Thyroid gland (tissue), 4 donors: Measurements from ENCODE around the gene NPHP4. TPM values are rescaled to one million over a fixed set of nuclear protein-coding genes. Genes with fewer than 3 reads are reported as not detected.

Source experiments
- DNase-seq, 2 donors: peaks; one replicate each; pipeline ENCODE4 v3.0.0-alpha.2; 2019
- H3K27ac ChIP-seq, 3 donors: fragments of 200-600 bp; sonication (generic); 1 replicate in 2 of 3; 2 replicates in 1 of 3; pipeline ENCODE4 v1.5.1; 2016 to 2019; ENCODE audit warnings: mild to moderate bottlenecking in 1 of 3, moderate library complexity in 1 of 3
- H3K27me3 ChIP-seq: fragments of 200-600 bp; sonication (generic); one replicate; pipeline ENCODE4 v1.5.1; 2019
- H3K36me3 ChIP-seq, 2 donors: fragments of 200-600 bp; sonication (generic); one replicate each; pipeline ENCODE4 v1.5.1; 2016 to 2019
- H3K4me1 ChIP-seq, 2 donors: fragments of 200-600 bp; sonication (generic); one replicate each; pipeline ENCODE4 v1.5.1; 2017 to 2019
- H3K4me3 ChIP-seq, 3 donors: fragments of 200-600 bp; sonication (generic); replicated peaks in 1 of 3; 1 replicate in 2 of 3; 2 replicates in 1 of 3; pipeline ENCODE4 v1.5.1; 2016; ENCODE audit warnings: mild to moderate bottlenecking in 1 of 3
- H3K9me3 ChIP-seq: fragments of 200-600 bp; sonication (generic); one replicate; pipeline ENCODE4 v1.5.1; 2017
- POLR2A ChIP-seq, 2 donors: fragments of 450-650 bp; IDR thresholded peaks; one replicate each; pipeline ENCODE4 v1.6.1; 2017; ENCODE audit warnings: antibody characterized with exemption in 2 of 2, mild to moderate bottlenecking in 2 of 2, moderate library complexity in 1 of 2
- WGBS, 2 donors: methylation state at CpG; one replicate each; pipeline ENCODE4 v1.1.5; 2017; 5-methylcytosine and 5-hydroxymethylcytosine counted together
- intact Hi-C: fragments of 100-400 bp; cut with DNase I; formaldehyde crosslinking; loops from one replicate; pipeline ENCODE4 v1.15.1; 2023
- total RNA-seq, 4 donors: library from RNA; depleted of rRNA; stranded (reverse); fragments of >200 nt; gene quantifications; one replicate each; pipeline ENCODE4 v1.2.3, GENCODE V29; 2016
- TF ChIP-seq, protein P1 (sequence below), 6 experiments: fragments of 200-600 bp in 3 of 6; fragments of 450-650 bp in 3 of 6; sonication (generic) in 3 of 6; IDR thresholded peaks; one replicate each; pipeline ENCODE4 v1.5.1; 2016 to 2019; ENCODE audit warnings: antibody characterized with exemption in 6 of 6, mild to moderate bottlenecking in 2 of 6, inconsistent platforms in 1 of 6, moderate library complexity in 1 of 6

The NPHP4 gene
- total RNA-seq: 10 to 100 TPM; 24.3 to 48.3 (median 30.4) TPM

DNA sequence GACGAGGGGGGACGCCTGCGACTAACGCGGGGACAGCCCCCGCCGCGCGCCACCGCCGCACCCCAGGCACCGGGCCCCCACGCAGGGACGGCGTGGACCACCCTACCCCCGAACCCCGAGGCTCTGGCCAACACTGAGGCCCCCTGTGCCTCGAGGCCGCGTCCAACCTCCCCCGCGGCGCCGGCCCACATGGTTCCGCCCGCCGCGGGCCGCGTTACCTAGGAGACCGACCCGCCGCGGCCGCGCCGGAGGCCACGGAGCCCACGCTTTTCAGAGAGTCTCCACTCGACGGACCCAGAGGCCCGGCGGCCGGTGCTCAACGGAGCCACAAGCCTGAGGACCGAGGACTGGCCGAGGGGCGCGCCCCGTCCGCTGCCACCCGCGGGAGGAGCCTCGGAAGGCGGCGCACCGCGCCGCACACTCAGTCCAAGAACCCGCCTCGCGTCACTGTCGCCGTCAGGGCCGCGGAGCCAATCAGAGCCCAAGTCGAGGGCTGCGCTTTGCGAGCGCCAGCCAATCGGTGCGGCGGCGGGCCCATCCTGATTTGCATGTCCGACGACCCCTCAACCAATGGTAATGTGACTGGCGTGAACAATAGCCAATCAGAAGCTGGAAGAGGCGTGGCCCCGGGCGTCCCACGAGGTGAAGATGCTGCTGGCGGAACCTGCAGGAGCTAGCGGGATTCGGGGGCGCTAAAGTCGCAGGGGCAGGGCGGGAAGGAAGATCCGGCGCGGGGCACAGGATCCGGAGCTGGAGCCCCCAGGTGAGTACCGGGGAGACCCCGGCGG, at the start of gene NPHP4:
Gene NPHP4, minus strand, starts transcription at position 400 of the 788 bp plus-strand sequence. CDS start 6,136 bp downstream, outside the sequence.
- Histone ChIP-seq H3K27me3 (no peaks in the 10 kb centered on the region), H3K4me1 (peaks cover 16 to 19% of the 10 kb centered on the region in 2 donors), H3K27ac (peak within 1 kb of the TSS; percentile 77 to 94 (median 92)), H3K36me3 (no peaks in the 10 kb centered on the region), H3K9me3 (no peaks in the 10 kb centered on the region), H3K4me3 (peak within 1 kb of the TSS; percentile 54 to 90 (median 80))
- intact Hi-C loops: no loop called here
- peak; percentile 100 for DNase-seq
- TF ChIP-seq, protein P1, sequence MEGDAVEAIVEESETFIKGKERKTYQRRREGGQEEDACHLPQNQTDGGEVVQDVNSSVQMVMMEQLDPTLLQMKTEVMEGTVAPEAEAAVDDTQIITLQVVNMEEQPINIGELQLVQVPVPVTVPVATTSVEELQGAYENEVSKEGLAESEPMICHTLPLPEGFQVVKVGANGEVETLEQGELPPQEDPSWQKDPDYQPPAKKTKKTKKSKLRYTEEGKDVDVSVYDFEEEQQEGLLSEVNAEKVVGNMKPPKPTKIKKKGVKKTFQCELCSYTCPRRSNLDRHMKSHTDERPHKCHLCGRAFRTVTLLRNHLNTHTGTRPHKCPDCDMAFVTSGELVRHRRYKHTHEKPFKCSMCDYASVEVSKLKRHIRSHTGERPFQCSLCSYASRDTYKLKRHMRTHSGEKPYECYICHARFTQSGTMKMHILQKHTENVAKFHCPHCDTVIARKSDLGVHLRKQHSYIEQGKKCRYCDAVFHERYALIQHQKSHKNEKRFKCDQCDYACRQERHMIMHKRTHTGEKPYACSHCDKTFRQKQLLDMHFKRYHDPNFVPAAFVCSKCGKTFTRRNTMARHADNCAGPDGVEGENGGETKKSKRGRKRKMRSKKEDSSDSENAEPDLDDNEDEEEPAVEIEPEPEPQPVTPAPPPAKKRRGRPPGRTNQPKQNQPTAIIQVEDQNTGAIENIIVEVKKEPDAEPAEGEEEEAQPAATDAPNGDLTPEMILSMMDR (IDR thresholded peaks at IDR 0.05): no peak
- TF ChIP-seq POLR2A (IDR thresholded peaks at IDR 0.05): peak in 1 of 2 donors; percentile 77
- WGBS, 2 donors: 0% methylated on average over 15 to 59 of the region's 94 CpGs

DNA sequence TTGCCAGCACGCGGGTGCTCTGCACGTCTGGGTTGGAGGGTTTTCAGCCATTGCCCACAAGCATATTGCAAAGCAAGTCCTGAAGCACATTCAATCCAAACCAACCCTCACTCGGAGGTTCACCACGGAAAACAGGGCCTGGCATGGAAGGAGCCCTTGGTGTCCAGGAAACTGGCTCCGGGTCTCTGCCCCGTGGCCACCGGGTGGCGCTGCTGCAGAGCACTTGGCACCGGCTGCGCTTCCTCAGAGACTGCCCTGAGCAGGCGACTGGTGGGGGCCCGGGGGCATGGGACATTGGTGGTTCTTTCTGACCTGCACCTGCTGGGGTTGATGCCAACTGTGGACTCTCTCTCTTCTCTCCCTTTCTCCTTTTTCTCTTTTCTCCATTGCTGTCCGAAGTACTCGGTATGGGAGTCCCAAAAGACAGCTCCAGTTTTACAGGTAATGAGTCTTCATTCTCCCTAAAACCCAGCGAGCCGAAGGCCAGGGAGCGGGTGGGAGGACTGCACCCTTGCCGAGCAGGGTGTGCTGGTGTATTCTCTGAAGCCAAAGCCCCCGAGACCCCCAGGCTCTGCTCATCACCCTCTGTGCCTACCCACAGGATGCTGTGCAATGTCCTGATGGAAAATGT, 49.3 kb upstream of the NPHP4 start:
- H3K4me1 ChIP-seq: no peaks in the 10 kb centered on the region
- H3K4me3 ChIP-seq: no peak overlapping the region
- H3K27ac ChIP-seq: no peak overlapping the region
- 64 to 73% methylated on average over 11 to 15 of the region's 20 CpGs for WGBS, 2 donors
- TF ChIP-seq, protein P1 (IDR thresholded peaks at IDR 0.05): peak in 2 of 6 experiments; percentile 19 to 28
- no peak for TF ChIP-seq POLR2A (IDR thresholded peaks at IDR 0.05)
- H3K27me3 ChIP-seq: no peaks in the 10 kb centered on the region
- H3K9me3 ChIP-seq: no peaks in the 10 kb centered on the region
- intact Hi-C loops: no loop called here
- DNase-seq: no peak
- no peaks in the 10 kb centered on the region for H3K36me3 ChIP-seq

DNA sequence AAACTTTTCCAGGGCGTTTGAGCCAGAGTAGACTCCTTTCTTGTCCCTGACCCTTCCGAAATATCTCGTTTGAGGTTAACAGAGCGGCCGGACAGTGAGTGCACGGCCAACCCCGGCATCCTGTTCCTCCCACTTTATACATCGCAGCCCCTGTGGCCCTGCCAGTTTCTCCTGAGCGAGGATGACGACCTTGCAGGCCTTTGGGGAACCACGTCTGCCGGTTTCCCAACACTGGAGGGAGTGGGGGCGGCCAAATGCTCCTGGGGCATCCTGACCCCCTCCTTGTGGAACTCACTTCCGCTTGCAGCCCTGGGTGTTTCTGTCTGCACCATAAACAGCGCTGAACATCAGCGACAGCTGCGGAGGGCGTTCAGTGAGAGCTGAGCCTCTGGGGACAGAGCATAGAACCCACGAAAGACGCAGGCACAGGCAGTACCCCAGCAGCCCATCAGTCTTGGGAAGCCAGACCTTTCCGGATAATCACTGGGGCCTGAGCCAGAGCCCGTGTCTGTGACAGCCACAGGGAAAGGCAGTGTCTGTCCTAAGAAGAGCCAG, 48.7 kb upstream of the NPHP4 start:
- no peaks in the 10 kb centered on the region for H3K36me3 ChIP-seq
- DNase-seq: no peak
- H3K27ac ChIP-seq: no peak overlapping the region
- TF ChIP-seq, protein P1 (IDR thresholded peaks at IDR 0.05): no peak
- no peak for TF ChIP-seq POLR2A (IDR thresholded peaks at IDR 0.05)
- no peaks in the 10 kb centered on the region for H3K27me3 ChIP-seq
- no peaks in the 10 kb centered on the region for H3K9me3 ChIP-seq
- H3K4me1 ChIP-seq: no peaks in the 10 kb centered on the region
- 88 to 89% methylated on average over 13 to 22 of the region's 22 CpGs for WGBS, 2 donors
- intact Hi-C loops: no loop called here
- H3K4me3 ChIP-seq: no peak overlapping the region

DNA sequence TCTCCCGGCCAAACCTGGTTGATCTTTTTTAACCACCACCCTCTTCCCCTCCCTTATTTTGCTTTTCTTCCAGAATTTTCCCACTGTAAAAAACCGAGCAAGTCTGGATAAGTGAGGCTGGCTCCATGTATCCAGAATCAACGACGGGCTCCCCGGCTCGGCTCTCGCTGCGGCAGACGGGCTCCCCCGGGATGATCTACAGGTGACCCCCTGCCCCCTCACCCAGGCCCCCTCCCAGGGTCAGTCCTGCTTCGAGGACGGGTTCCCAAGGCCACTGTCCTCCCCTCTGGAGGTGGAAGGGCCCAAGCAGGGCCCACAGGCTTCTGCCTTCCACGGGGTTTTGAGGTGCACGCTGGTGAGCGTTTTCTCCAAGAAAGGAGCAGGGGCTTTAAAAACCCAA, 48.2 kb upstream of the NPHP4 start:
- no peaks in the 10 kb centered on the region for H3K27me3 ChIP-seq
- WGBS, 2 donors: 90% methylated on average over 15 of the region's 15 CpGs
- intact Hi-C loops: no loop called here
- TF ChIP-seq POLR2A (IDR thresholded peaks at IDR 0.05): no peak
- TF ChIP-seq, protein P1 (IDR thresholded peaks at IDR 0.05): no peak
- no peaks in the 10 kb centered on the region for H3K4me1 ChIP-seq
- no peak overlapping the region for H3K4me3 ChIP-seq
- H3K27ac ChIP-seq: no peak overlapping the region
- no peaks in the 10 kb centered on the region for H3K36me3 ChIP-seq
- no peaks in the 10 kb centered on the region for H3K9me3 ChIP-seq
- no peak for DNase-seq

DNA sequence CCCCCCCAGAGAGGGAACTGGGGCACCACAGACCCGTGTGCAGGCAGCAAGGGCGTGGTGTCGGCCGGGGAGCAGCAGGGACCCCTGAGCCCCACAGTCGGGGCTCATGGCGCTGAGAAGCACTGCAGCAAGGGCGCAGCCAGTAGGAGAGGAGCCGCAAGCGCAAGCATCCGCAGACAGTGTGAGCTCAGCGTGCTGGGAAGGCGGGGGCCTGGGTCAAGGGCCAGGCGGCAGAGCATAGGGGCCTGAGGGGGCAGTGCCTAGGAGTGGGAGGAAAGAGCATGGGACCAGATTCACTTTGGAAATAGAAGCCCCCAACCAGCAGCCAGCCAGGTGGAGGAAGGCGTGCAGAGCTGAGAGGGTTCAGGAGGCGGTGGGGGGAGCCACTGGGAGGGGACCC, 46.8 kb upstream of the NPHP4 start:
- intact Hi-C loops: no loop called here
- 76 to 91% methylated on average over 11 to 15 of the region's 15 CpGs for WGBS, 2 donors
- Histone ChIP-seq H3K27ac (no peak overlapping the region), H3K9me3 (no peaks in the 10 kb centered on the region), H3K27me3 (no peaks in the 10 kb centered on the region), H3K4me3 (no peak overlapping the region), H3K36me3 (no peaks in the 10 kb centered on the region), H3K4me1 (no peaks in the 10 kb centered on the region)
- TF ChIP-seq, protein P1 (IDR thresholded peaks at IDR 0.05): no peak
- no peak for TF ChIP-seq POLR2A (IDR thresholded peaks at IDR 0.05)
- no peak for DNase-seq
